ENCODE data around the gene ARHGEF39.

The ARHGEF39 gene

DNA sequence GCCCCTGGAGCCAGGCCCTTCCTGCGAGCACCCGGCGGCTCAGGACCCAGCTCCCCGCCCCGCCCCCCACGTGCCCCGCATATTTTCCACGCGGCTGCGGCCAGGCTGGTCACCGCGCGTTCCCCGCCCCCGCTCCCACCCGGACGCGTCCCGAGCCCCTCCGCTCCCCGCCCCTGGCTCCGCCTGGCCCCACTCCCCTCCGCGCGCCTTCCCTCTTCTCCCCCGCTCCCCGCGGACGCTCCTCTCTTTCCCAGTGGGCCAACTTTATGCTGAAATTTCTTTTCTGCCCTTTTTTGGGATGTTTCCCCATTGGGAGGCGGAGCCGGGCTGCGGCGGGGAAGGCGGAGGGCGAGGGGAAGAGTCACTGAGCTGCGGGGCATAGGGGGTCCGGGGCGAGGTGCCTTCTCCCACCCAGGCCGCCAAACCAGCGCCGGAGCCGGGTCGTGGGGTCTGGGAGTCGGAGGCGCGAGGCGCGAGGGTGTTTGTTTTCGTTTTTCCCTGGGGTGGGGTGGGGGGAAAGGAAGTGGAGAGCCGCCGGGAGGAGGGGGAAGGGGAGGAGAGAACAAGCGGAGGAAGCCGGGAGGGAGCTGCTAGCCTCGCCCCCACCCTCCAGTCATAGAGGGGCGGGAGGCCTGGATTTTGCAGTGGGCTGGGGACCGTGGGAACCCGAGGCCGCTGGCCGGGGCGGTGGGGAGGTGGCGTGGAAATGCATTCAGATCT, 25.8 kb upstream of the ARHGEF39 start:
- DNase-seq = peak; percentile 35

DNA sequence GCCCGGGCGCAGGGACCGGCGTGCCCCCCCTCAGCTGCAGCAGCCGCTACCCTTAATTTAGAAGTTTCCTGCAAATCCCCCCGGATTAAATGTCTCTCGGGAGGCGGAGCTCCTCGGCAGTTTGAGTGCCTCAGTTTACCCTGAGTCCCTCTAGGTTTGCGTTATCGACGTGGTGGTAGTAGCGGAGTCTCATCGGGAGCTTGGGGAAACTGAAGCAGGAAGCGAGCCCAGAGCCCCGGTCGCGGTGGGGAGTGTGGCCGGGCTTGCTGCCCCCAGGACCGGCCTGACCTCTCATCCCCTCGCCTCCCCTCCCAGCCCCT, 25.3 kb upstream of the ARHGEF39 start:
- DNase-seq = no peak

DNA sequence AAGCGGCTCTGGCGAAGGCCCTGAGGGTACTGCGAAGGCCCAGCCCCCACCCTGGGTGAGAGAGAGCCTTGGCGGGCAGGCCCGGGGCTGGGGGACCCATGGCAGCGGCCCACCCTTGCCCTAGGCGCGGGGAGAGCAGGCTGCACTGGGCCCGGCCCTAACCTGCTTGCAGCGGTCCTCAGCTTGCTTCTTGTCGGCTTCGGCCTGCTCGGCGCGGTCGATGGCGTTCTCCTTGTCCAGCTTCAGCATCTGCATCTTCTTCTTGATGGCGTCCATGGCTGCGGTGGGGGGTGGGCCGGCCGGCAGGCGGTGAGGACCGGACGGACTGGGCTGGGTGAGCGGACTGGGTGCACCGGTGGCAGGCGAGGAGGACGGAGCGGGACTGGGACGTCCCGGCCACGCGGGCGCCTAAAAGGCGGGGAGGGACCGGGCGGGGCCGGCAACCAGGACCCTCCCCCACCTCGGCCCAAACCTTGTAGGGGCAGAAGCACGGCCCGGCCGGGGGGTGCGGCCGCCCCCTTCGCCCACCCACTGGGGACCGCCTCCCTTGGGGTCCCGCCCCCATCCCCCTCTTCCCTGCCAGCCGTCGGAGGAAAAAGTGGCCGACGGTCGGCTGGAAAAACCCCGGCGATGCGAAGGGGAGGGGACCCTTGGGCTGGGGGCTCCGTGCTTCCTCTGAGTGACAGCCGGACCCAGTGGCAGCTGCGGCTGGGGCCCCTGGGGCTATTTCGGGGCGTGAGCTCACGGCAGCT, 24.7 kb upstream of the ARHGEF39 start, which contains the start of gene TPM2:
TPM2 (minus strand) TSS at position 384 of the 752 bp plus-strand sequence; CDS start at position 276, 108 bp downstream.
- DNase-seq = no peak

DNA sequence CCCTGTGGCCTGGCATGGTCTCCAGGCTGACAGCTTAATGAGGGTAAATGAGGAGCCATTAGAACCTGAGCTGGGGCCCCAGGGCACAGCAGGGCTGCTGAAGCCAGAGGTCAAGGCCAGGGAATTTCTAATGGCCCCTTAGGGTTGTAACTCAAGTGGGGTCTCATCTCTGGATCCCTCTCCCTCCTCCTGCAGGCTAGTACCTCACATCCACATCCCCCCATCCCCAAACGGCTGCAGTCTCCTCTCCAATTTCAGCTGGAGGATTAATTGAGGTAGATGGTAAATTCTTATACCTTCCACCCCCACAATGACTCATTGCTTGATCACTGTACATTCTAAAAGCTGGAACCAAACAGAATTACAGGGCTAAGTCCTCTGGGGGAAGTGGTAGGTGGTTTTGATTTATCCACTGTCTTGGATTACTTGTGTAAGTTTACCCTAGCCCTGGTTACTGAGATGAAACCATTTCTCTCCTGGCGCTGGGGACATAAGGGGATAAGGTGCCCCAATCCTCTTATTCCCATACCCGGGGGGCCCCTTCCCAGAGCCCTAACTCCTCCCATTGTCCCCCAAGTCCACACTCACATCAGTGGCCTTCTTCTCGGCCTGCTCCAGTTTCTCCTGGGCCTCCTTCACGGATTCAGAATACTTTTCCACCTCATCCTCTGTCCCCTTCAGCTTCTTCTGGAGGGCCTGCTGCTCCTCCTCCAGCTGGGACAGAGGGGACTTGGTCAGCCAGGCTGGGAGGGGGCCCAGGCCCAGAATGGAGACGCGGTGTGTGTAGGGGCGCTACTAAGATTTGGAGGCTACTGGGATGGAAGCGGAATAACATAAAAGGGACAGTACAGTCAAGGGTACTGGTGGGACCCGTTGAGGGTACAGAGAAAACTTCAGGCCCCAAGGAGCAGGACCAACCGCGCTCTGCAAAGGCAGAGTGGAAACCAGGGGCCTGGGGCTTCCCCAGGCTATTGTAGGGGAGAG, 23.9 kb upstream of the ARHGEF39 start:
- no peak for DNase-seq

DNA sequence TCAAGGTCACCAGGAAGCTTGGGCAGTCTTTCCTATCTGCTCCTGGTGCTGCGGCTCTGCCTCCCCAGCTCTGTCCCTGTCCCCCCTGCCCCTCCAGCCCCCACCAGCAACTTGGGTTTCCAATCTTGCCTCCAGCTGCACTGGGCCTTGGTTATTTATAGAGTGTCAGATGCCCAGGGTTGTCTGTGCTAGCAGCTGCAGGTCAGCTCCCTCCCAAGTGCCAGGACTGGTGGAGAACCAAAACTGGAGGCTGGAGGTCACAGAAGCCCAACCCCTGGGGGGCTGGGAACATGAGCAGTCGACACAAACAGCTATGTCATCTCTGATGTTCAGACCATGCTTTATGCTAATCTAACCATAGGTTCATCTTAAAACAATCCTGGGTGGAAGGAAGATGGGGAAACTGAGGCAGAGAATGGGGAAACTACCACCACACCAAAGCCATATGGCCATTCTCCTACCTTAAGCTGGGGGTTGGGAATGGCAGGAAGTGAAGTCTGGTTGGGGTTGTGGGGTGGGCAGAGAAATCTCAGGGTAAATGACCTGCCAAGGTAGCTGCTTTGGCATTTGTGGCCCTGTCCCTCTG, 23.1 kb upstream of the ARHGEF39 start:
- DNase-seq = no peak

DNA sequence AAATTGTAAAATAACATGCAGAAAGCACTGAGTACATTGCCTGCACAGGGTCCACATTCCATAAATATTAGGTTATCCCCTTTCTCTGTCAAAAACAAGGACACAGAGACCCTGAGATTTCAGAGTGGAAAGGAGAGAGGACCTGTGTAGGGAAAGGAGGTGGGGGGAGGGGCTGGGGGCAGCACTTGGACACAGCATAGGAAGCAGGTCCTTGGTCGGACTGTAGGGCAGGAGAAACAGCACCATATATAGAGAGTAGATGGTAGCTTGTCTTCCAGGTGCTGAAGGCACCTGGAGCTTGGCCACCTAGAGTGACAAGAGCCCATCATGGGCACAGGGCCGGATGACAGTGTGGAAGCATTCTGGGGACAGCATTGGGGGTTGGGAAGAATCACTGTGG, 22.3 kb upstream of the ARHGEF39 start:
- no peak for DNase-seq

DNA sequence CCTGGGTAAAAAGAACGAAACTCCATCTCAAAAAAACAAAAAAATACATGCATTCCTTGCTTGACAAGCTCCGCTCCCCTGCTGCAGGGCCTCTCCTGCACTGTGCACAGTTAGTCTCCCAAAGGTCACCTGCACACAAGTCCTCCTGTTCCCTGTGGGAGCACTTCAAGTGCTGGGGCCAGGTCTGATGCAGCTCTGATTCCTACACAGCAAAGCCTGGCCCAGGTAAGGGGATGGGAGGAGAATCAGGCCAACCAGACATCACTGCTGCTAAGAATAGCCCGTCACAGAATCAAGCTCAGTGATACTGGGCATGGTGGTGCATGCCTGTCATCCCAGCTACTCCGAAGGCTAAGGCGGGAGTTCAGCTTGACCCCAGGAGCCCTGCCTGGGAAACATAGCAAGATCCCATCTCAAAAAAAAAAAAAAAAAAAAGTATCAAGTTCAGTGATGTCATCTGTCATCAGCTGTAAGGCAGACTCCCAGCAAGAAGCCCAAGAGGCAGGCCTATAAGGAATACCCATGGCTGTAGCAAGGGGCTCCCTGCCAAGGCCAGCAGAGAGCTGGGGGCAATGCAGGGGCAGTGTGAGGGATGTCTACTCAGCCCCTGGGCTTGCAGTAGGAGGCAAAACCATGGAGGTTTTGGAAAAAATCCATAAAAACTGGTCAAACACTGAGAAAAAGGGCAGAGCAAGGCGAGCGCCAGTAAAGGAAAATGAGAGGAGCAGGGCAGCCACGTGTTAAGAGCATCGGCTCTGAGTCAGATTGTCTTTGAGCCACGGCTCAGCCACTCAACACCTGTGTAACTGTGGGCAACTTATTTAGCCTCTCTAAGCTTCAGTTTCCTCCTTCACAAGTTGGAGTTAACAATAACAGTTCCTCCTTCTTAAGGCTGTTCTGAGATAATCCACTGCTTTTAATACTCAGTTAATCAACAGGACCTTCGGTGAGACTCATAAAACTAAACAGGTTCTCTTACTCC, 21.5 kb upstream of the ARHGEF39 start:
- DNase-seq = no peak

DNA sequence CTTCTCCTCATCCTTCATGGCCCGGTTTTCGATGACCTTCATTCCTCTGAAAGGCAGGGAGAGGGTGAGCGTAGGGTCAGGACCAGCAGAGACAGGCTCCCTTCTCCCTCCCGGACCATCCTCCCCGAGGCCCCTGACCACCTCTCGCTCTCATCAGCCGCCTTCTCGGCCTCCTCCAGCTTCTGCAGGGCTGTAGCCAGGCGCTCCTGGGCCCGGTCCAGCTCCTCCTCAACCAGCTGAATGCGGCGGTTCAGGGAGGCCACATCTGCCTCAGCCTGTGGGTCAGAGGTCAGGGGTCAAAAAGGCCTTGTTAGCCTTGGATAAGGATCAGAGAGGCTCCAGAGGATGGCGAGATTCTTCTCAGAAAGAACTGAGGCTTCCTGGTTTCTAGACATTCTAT, 20.5 kb upstream of the ARHGEF39 start:
- DNase-seq = no peak

DNA sequence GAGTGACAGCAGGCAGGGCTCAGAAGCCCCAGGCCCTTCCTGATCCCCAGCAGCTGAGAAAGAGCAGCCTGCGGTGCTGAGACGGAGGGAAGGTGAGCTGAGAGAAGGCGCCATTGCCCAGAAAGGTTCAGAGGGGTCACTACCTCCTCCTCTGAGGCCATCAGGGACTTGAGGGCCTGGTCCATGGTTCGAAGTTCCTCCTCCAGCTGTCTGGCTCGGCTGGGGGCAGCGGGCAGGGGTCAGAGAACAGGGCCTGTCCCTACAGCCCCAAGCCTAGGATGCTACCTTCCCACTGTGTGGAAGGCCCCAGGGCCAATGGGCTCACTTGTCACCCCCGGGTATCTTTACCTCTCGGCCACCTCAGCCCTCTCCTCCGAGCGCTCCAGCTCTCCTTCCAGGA, 19.9 kb upstream of the ARHGEF39 start:
- DNase-seq = no peak

DNA sequence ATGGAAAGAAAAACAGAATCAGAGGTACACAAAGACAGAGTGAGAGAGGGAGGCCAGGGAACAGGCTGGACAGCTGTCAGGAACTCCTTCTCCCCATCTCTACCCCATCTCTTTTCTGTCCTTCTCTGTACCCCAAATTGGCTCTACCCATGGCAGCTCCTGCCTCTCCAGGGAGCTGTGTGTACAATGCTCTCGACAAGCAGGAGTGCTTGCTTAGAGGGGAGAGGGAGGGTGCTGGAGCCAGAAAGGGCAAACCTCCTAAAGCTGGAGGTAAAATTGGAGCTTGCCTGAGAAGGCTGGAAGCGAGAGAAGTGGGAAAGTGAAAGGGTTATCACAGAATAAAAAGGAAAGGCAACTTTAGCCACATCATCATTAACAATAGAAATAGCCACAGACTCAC, 18.3 kb upstream of the ARHGEF39 start:
- no peak for DNase-seq

DNA sequence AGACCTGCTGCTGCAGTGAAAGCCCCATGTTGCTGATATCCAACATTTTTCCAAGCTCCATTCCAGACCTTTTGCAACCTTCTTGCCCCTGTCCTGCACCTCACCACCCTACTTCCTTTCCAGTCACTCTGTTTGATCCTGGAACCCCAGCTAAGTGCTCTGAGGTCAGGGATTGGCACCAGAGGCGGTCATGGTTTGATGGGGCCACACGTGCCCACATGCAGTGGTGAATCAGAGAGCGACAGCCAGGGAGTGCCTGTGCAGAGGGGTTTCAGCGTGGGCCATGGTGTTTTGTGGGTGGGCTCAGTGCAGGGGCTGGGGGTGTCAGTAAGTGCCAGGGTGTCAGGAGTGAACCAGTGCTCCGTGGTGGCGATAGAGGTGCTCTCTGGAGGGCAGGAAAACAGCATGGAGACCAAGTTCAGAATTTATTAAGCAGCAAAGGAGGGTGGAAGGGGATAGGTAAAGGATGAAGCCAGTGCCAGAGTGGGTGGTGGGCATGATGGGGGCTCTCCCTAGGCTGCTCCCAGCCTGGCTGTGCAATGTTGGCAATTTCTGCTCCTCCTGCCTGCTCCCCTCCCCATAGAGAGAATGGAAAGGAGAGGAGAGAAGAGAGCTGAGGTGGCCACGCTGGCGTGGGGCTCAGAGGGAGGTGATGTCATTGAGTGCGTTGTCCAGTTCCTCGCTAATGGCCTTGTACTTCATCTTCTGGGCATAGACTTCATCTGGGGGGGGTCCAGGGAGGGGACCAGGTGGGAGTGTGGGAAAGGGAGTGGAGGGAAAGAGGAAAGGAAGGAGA, 17.7 kb upstream of the ARHGEF39 start:
- DNase-seq = no peak

DNA sequence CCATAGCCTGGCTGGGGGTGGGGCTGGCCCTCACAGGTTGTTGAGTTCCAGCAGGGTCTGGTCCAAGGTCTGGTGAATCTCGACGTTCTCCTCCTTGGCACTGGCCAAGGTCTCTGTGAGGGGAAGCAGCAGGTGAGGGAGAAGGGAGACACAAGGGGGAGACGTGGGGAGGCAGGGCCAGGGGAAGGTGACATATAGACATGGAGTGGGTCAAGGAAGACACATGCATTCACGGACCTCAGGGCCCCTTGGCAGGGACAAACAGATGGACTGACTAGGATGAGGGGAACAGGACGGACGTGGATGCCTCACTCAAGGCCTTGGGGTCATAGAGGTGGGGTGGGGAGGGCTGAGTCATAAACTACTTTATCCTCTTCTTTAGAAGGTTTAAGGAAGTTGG, 17.1 kb upstream of the ARHGEF39 start:
- no peak for DNase-seq

DNA sequence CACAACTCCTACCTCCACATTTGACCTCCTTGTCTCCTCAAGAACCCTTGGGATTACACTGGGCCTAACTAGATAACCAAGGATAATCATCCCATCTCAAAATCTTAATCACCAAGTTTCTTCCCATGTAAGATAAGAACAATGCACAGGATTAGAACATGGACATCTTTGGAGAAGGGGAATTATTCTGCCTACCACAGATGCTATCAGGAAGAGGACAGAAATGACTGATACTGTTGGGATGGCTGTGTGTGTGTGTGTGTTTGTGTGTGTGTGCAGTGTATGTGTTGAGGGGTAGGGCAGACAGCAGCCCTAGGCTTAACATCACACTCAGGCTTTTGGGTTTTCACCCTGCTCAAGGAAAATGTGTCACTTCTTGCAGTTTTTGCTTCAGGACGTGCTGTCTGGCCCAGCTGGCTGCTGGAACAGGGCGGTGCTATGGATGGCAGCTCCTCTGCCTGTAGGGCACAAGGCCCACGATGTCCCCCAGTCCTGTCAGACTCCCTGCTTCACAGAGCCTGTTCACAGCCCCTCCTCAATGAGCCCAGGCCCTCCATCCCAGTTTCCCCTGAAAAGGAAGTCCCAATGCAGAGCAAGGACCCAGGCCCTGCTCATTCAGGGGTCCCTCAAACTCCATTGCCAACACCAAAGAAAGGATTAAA, 16.5 kb upstream of the ARHGEF39 start:
- DNase-seq = no peak

DNA sequence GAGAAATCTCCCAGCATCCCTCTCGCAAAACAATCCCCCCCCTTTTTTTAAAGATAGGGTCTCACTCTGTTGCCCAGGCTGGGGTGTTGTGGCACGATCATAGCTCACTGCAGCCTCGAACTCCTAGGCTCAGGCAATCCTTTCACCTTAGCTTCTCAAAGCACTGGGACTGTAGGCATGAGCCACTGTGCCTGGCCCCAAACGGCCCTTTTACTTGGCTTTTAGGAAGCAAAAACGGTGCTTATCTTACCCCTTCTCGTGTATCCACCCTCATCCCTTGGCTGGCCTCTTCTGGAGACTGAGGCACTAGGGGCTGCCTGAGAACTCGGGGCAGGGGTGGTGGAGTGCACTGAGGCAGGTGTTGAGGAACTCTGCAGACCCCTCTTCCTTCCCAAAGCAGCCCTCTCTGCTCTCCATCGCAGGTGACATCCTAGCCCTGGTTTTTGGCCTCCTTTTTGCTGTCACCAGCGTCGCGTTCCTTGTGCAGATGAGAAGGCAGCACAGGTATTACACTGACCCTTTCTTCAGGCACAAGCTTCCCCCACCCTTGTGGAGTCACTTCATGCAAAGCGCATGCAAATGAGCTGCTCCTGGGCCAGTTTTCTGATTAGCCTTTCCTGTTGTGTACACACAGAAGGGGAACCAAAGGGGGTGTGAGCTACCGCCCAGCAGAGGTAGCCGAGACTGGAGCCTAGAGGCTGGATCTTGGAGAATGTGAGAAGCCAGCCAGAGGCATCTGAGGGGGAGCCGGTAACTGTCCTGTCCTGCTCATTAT, 15.5 kb upstream of the ARHGEF39 start:
- no peak for DNase-seq

DNA sequence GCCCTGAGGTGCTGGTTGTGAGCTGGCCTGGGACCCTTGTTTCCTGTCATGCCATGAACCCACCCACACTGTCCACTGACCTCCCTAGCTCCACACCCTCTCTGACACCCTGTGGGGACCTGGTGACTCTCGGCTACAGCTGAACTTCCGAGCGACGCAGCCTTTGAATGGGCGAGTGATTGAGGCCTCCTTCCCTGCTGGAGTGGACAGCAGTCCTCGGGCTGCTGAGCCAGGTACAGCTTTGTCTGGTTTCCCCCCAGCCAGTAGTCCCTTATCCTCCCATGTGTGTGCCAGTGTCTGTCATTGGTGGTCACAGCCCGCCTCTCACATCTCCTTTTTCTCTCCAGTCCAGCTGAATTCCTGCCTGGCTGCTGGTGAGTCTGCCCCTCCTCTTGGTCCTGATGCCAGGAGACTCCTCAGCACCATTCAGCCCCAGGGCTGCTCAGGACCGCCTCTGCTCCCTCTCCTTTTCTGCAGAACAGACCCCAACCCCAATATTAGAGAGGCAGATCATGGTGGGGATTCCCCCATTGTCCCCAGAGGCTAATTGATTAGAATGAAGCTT, 14.9 kb upstream of the ARHGEF39 start:
- DNase-seq = no peak

DNA sequence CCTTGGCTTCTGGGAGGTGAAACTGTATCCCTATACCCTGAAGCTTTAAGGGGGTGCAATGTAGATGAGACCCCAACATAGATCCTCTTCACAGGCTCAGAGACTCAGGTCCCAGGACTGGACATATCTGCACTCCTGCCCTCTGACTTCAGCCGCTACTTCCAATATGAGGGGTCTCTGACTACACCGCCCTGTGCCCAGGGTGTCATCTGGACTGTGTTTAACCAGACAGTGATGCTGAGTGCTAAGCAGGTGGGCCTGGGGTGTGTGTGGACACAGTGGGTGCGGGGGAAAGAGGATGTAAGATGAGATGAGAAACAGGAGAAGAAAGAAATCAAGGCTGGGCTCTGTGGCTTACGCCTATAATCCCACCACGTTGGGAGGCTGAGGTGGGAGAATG, 14.1 kb upstream of the ARHGEF39 start:
- no peak for DNase-seq

DNA sequence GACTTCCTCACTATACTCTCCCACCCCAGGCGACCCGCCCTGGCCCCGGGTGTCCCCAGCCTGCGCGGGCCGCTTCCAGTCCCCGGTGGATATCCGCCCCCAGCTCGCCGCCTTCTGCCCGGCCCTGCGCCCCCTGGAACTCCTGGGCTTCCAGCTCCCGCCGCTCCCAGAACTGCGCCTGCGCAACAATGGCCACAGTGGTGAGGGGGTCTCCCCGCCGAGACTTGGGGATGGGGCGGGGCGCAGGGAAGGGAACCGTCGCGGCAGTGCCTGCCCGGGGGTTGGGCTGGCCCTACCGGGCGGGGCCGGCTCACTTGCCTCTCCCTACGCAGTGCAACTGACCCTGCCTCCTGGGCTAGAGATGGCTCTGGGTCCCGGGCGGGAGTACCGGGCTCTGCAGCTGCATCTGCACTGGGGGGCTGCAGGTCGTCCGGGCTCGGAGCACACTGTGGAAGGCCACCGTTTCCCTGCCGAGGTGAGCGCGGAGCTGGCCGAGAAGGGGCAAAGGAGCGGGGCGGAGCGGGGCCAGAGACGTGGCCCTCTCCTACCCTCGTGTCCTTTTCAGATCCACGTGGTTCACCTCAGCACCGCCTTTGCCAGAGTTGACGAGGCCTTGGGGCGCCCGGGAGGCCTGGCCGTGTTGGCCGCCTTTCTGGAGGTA, 10.9 kb upstream of the ARHGEF39 start:
- DNase-seq = peak; percentile 38

DNA sequence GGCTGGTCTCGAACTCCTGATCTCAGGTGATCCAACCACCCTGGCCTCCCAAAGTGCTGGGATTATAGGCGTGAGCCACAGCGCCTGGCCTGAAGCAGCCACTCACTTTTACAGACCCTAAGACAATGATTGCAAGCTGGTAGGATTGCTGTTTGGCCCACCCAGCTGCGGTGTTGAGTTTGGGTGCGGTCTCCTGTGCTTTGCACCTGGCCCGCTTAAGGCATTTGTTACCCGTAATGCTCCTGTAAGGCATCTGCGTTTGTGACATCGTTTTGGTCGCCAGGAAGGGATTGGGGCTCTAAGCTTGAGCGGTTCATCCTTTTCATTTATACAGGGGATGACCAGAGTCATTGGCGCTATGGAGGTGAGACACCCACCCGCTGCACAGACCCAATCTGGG, 10.2 kb upstream of the ARHGEF39 start:
- DNase-seq = no peak

DNA sequence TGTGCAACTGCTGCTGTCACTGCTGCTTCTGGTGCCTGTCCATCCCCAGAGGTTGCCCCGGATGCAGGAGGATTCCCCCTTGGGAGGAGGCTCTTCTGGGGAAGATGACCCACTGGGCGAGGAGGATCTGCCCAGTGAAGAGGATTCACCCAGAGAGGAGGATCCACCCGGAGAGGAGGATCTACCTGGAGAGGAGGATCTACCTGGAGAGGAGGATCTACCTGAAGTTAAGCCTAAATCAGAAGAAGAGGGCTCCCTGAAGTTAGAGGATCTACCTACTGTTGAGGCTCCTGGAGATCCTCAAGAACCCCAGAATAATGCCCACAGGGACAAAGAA, 9.0 kb upstream of the ARHGEF39 start:
- DNase-seq = no peak

Data from activated CD8-positive, alpha-beta memory T cell treated with anti-CD3 and anti-CD28 coated beads, Interleukin-2, amount 50 U/mL, for 4 hours (primary cell).